Measurements from ENCODE around the gene ALG14.
A peak's percentile ranks its signal among the peaks of the same experiment; 100 is the strongest.

ALG14 gene

GRCh38 chr1:94925561-94926125, 147.1 kb downstream of the ALG14 start (continued):
- no peak for TF ChIP-seq SALL2 (tag by site-specific recombination; IDR thresholded peaks at IDR 0.05; ENCODE audit: borderline replicate concordance)
- TF ChIP-seq ZNF513 (tag by site-specific recombination; IDR thresholded peaks at IDR 0.05) = peak; percentile 45
- TF ChIP-seq KLF7 (tag by site-specific recombination; IDR thresholded peaks at IDR 0.05; ENCODE audit: borderline replicate concordance) = no peak
- no peak for TF ChIP-seq SP2 (tag by site-specific recombination; IDR thresholded peaks at IDR 0.05)
- no peak for TF ChIP-seq KLF16 (tag by site-specific recombination; IDR thresholded peaks at IDR 0.05)
- no peak for TF ChIP-seq ZBTB7A (tag by site-specific recombination; IDR thresholded peaks at IDR 0.05; ENCODE audit: low read depth)
- no peak for TF ChIP-seq ZNF211 (tag by site-specific recombination; IDR thresholded peaks at IDR 0.05; ENCODE audit: low read depth)
- TF ChIP-seq, protein P1, sequence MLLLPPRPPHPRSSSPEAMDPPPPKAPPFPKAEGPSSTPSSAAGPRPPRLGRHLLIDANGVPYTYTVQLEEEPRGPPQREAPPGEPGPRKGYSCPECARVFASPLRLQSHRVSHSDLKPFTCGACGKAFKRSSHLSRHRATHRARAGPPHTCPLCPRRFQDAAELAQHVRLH (tag by site-specific recombination; IDR thresholded peaks at IDR 0.05) = no peak
- TF ChIP-seq, protein P2, sequence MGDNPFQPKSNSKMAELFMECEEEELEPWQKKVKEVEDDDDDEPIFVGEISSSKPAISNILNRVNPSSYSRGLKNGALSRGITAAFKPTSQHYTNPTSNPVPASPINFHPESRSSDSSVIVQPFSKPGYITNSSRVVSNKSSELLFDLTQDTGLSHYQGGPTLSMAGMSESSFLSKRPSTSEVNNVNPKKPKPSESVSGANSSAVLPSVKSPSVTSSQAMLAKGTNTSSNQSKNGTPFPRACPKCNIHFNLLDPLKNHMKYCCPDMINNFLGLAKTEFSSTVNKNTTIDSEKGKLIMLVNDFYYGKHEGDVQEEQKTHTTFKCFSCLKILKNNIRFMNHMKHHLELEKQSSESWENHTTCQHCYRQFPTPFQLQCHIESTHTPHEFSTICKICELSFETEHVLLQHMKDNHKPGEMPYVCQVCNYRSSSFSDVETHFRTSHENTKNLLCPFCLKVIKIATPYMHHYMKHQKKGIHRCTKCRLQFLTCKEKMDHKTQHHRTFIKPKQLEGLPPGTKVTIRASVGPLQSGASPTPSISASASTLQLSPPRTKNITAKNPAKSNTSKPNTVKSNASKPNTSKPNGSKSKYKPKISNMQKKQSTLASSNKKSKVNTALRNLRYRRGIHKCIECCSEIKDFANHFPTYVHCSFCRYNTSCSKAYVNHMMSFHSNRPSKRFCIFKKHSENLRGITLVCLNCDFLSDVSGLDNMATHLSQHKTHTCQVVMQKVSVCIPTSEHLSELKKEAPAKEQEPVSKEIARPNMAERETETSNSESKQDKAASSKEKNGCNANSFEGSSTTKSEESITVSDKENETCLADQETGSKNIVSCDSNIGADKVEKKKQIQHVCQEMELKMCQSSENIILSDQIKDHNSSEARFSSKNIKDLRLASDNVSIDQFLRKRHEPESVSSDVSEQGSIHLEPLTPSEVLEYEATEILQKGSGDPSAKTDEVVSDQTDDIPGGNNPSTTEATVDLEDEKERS (tag by site-specific recombination; IDR thresholded peaks at IDR 0.05) = no peak
- no peak for TF ChIP-seq ZNF114 (tag by site-specific recombination; IDR thresholded peaks at IDR 0.05)
- TF ChIP-seq, protein P3, sequence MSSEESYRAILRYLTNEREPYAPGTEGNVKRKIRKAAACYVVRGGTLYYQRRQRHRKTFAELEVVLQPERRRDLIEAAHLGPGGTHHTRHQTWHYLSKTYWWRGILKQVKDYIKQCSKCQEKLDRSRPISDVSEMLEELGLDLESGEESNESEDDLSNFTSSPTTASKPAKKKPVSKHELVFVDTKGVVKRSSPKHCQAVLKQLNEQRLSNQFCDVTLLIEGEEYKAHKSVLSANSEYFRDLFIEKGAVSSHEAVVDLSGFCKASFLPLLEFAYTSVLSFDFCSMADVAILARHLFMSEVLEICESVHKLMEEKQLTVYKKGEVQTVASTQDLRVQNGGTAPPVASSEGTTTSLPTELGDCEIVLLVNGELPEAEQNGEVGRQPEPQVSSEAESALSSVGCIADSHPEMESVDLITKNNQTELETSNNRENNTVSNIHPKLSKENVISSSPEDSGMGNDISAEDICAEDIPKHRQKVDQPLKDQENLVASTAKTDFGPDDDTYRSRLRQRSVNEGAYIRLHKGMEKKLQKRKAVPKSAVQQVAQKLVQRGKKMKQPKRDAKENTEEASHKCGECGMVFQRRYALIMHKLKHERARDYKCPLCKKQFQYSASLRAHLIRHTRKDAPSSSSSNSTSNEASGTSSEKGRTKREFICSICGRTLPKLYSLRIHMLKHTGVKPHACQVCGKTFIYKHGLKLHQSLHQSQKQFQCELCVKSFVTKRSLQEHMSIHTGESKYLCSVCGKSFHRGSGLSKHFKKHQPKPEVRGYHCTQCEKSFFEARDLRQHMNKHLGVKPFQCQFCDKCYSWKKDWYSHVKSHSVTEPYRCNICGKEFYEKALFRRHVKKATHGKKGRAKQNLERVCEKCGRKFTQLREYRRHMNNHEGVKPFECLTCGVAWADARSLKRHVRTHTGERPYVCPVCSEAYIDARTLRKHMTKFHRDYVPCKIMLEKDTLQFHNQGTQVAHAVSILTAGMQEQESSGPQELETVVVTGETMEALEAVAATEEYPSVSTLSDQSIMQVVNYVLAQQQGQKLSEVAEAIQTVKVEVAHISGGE (tag by site-specific recombination; conservative IDR thresholded peaks at IDR 0.05; ENCODE audit: low read depth) = peak; percentile 12; the same call in 1 of the 2 replicates
- peak; percentile 77 for TF ChIP-seq ATF2 (tag by site-specific recombination; IDR thresholded peaks at IDR 0.05; ENCODE audit: low read depth)
- no peak for TF ChIP-seq ZNF521 (tag by site-specific recombination; IDR thresholded peaks at IDR 0.05)
- TF ChIP-seq, protein P4, sequence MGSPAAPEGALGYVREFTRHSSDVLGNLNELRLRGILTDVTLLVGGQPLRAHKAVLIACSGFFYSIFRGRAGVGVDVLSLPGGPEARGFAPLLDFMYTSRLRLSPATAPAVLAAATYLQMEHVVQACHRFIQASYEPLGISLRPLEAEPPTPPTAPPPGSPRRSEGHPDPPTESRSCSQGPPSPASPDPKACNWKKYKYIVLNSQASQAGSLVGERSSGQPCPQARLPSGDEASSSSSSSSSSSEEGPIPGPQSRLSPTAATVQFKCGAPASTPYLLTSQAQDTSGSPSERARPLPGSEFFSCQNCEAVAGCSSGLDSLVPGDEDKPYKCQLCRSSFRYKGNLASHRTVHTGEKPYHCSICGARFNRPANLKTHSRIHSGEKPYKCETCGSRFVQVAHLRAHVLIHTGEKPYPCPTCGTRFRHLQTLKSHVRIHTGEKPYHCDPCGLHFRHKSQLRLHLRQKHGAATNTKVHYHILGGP (tag by site-specific recombination; IDR thresholded peaks at IDR 0.05) = no peak
- TF ChIP-seq OSR2 (tag by site-specific recombination; IDR thresholded peaks at IDR 0.05) = peak; percentile 63
- TF ChIP-seq ZNF350 (tag by site-specific recombination; IDR thresholded peaks at IDR 0.05) = no peak
- TF ChIP-seq ZBTB17 (tag by site-specific recombination; IDR thresholded peaks at IDR 0.05) = peak; percentile 77
- TF ChIP-seq ZNF132 (tag by site-specific recombination; IDR thresholded peaks at IDR 0.05; ENCODE audit: borderline replicate concordance) = no peak
- no peak for TF ChIP-seq ZNF549 (tag by site-specific recombination; IDR thresholded peaks at IDR 0.05)
- 0 out of 2 replicates have a peak, but pooled peaks have one; percentile 8 for TF ChIP-seq GLI4 (tag by site-specific recombination; IDR thresholded peaks at IDR 0.05)
- no peak for TF ChIP-seq ZNF280C (tag by site-specific recombination; IDR thresholded peaks at IDR 0.05)
- TF ChIP-seq ZBTB8A (tag by site-specific recombination; IDR thresholded peaks at IDR 0.05) = no peak

Data from HEK293 (cell line).